HG03342 (cell line): Measurements from ENCODE around the gene ARPIN.

Experiments
- ATAC-seq: cut with Tn5 transposase; IDR thresholded peaks from one replicate; pipeline ENCODE4 v1.9.1; 2021; ENCODE audit warnings: mild to moderate bottlenecking, moderate library complexity; ENCODE audit not compliant: unreplicated experiment

ARPIN gene

DNA sequence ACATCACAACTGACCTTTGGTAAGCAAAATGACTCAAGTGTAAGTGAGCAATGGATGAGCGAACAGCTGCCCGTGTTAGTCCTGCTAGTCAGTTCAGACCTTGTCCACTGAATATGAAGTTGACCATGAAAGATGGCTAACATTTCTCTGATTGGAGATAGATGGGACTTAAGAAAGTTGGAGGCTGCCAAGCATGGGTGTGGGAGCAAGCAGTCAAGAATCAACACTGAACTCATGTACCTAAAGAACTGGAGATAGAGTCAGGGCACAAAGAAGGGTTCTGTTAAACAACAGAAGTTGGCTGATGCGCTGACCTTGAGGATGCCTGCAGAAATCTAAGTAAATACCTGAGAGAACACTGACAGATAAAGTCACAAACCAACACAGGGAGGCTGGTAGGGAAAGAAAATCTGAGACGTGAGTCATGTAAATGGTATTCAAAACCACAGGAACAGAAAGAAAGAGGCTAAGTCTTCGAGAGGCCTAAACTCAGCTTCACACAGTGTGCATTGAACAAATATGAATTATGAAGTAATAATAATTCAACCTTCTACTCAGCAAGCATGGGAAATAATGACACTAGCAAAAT, 67.4 kb downstream of the ARPIN start:
- no peak for ATAC-seq
